Muscle layer of duodenum (tissue), 2 donors: ENCODE data around the gene SLC34A3.
A peak's percentile ranks its signal among the peaks of the same experiment; 100 is the strongest.

ENCODE experiments used
- H3K27ac ChIP-seq: one replicate; pipeline ENCODE4 v1.7.0; 2013; ENCODE audit warnings: mild to moderate bottlenecking, low read length
- H3K27me3 ChIP-seq: one replicate; pipeline ENCODE4 v1.7.0; 2013; ENCODE audit warnings: low read depth, mild to moderate bottlenecking, control low read depth, low read length
- H3K36me3 ChIP-seq, 2 donors: one replicate each; pipeline ENCODE4 v1.7.0; 2013; ENCODE audit warnings: low read length in 2 of 2, control low read depth in 1 of 2, mild to moderate bottlenecking in 1 of 2; ENCODE audit not compliant: insufficient read depth in 2 of 2, control insufficient read depth in 1 of 2
- H3K4me1 ChIP-seq, 2 donors: one replicate each; pipeline ENCODE4 v1.7.0; 2013; ENCODE audit warnings: low read length in 2 of 2, mild to moderate bottlenecking in 2 of 2, control low read depth in 1 of 2, moderate library complexity in 1 of 2; ENCODE audit not compliant: insufficient read depth in 2 of 2, control insufficient read depth in 1 of 2
- H3K4me3 ChIP-seq, 2 donors: one replicate each; pipeline ENCODE4 v1.7.0; 2013; ENCODE audit warnings: low read length in 2 of 2, low read depth in 1 of 2, mild to moderate bottlenecking in 1 of 2
- H3K9me3 ChIP-seq, 2 donors: one replicate each; pipeline ENCODE4 v1.7.0; 2013; ENCODE audit warnings: low read length in 2 of 2, control low read depth in 1 of 2, mild to moderate bottlenecking in 1 of 2; ENCODE audit not compliant: control insufficient read depth in 1 of 2
- donor health status: healthy.

Gene SLC34A3

DNA sequence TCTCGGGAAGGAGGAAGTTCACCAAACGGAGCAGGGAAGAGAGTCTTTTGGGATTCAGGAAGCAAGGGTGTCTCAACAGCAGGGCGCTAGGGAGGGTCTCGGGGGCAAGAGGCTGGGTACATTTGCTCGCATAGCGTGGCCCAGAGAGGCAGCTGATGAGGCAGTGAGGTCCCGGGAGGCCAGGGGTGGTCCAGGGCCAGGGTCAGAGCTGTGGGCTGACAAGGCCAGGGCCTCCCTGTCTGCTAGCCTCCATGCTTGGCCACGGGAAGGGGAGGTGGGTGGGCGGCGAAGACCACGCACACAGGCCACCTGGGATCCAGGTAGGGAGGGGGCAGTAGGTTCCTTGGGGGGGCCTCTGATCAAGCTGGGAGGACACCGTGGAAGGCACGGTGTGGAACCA, 19.2 kb upstream of the SLC34A3 start:
- Histone ChIP-seq H3K4me1 (peaks cover 6 to 7% of the 10 kb centered on the region in 2 donors), H3K36me3 (peaks cover 0 to 18% of the 10 kb centered on the region in 2 donors), H3K27ac (no peak overlapping the region), H3K9me3 (no peaks in the 10 kb centered on the region), H3K4me3 (no peak overlapping the region), H3K27me3 (no peaks in the 10 kb centered on the region)

DNA sequence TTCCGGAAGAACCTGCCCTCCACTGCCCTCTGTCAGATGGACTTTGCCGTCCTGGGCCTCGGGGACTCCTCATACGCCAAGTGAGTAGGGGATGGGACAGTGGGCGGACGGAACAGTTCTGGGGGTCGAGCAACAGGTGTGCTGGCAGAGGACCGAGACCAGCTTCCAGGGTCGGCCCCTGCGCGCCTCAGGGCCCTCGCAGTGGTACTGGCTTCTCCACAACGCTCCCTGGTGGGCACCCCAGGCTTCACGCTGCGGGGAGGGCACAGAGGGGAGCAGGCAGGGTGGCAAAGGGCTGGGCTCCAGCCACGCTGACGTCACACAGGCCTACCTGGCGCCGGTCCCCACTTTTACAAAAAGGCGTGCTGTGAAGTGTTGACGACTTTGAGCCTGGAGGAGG, 18.2 kb upstream of the SLC34A3 start:
- no peak overlapping the region for H3K4me3 ChIP-seq
- H3K27me3 ChIP-seq = no peaks in the 10 kb centered on the region
- H3K27ac ChIP-seq = no peak overlapping the region
- H3K9me3 ChIP-seq = no peaks in the 10 kb centered on the region
- peaks cover 0 to 18% of the 10 kb centered on the region in 2 donors for H3K36me3 ChIP-seq
- no peaks in the 10 kb centered on the region for H3K4me1 ChIP-seq

DNA sequence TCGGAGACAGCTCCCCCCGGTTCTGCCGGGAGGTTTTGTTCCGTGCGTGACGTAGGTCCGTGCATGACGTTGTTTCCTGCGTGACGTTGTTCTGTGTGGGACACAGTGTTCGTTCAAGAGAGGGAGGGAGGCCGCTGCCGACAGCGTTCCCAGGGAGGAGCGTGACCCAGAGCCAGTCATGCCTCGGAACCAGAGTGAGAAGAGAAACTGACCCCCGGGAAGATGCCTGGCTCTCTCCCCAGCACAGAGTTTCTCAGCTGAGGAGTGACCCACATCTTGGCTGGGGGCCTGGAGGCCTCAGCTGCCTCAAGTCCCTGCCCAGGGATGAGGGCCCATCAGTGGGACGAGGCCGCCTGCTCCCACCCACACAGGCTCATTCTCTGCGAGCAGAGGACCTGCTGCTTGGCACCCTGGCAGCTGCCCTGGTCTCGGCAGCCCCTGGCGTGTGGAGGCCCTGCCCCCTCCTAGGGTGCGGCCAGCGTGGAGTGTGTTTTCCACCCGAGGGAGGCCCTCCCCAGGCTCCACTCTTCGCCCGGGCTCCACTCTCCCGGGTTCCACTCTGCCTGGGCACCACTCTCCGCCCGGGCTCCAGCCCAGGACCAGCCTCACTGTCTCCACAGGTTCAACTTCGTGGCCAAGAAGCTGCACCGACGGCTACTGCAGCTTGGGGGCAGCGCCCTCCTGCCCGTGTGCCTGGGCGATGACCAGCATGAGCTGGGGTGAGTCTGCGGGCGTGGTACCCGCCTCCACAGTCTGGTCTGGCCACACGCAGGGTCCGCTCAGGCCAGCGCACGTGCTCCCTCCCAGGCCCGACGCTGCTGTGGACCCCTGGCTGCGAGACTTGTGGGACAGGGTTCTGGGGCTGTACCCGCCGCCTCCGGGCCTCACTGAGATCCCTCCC, 17.3 kb upstream of the SLC34A3 start:
- Histone ChIP-seq H3K36me3 (peaks cover 0 to 18% of the 10 kb centered on the region in 2 donors), H3K9me3 (no peaks in the 10 kb centered on the region), H3K4me3 (no peak overlapping the region), H3K4me1 (no peaks in the 10 kb centered on the region), H3K27ac (no peak overlapping the region), H3K27me3 (no peaks in the 10 kb centered on the region)

DNA sequence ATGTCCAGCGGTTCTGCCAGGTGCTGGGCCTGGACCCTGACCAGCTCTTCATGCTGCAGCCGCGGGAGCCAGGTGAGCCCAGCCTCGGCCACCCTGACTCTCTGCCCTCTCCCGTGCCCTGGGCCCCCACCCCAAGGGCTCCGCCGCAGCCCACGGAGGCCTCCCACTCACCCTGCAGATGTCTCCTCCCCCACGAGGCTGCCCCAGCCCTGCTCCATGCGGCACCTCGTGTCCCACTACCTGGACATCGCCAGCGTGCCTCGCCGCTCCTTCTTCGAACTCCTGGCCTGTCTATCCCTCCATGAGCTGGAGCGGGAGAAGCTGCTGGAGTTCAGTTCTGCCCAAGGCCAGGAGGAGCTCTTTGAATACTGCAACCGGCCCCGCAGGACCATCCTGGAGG, 16.1 kb upstream of the SLC34A3 start:
- Histone ChIP-seq H3K27me3 (no peaks in the 10 kb centered on the region), H3K27ac (no peak overlapping the region), H3K4me3 (no peak overlapping the region), H3K36me3 (peaks cover 0 to 8% of the 10 kb centered on the region in 2 donors), H3K9me3 (no peaks in the 10 kb centered on the region), H3K4me1 (no peaks in the 10 kb centered on the region)

DNA sequence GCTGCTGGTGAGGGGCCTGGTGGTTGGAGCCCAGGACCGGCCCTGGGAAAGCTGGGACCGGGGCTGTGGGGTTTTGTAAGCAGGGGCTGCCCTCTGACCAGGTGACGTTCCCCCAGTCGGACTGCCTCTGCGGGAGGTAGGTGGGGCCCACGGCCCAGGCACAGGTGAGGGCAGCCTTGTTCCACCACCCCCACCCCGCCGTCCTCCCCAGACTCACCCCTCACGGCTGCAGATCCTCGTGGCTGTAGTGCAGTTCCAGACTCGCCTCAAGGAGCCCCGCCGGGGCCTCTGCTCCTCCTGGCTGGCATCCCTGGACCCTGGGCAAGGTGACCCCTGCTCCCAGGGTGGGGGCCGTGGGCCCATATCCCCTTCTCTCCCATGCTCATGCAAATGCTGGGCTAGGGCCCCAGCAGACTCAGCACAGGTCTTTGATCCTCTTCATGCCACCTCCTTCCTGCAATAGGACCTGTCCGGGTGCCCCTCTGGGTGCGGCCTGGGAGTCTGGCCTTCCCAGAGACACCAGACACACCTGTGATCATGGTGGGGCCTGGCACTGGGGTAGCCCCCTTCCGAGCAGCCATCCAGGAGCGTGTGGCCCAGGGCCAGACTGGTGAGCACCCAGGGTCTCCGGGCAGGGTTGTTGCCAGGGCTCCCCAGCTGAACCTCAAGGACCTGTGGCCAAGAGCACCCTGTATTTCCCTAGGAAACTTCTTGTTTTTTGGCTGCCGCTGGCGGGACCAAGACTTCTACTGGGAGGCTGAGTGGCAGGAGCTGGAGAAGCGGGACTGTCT, 15.3 kb upstream of the SLC34A3 start:
- Histone ChIP-seq H3K4me1 (no peaks in the 10 kb centered on the region), H3K9me3 (no peaks in the 10 kb centered on the region), H3K36me3 (peaks cover 0 to 8% of the 10 kb centered on the region in 2 donors), H3K27ac (no peak overlapping the region), H3K4me3 (no peak overlapping the region), H3K27me3 (no peaks in the 10 kb centered on the region)

DNA sequence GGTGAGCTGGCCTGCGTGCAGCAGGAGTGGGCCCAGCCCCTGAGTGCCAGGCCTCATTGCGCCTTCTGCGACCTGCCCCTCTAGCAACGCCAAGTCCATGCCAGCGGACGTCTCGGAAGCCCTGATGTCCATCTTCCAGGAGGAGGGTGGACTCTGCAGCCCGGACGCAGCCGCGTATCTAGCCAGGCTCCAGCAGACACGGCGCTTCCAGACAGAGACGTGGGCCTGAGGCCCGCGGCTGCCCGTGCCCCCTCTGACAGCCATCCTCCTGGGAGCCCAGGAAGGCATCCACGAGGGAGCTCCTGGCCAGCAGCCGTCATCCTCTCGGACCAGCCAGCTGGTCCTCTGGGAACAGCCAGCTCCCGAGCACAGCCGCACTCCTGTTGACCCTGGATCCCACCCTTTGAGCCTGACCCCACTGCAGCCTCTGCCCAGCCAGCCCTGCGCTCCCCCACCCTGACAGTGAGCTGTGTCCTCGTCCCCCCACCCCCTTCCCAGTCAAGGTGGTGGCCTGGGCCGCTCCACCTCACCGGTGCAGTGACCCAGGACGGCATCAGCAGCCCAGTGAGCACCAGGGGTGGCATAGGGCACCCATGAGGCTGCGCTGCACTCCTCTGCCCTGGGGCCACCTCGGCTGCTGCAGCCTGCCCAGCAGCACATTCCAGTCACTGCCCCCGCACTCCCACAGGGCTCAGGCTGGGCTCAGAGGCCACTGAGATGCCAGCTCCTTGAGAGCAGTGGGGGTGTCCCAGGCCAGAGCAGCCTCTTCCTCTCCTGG, 14.3 kb upstream of the SLC34A3 start:
- Histone ChIP-seq H3K9me3 (no peaks in the 10 kb centered on the region), H3K27ac (no peak overlapping the region), H3K4me1 (peaks cover 0 to under 1% of the 10 kb centered on the region in 2 donors), H3K36me3 (peaks cover 0 to 8% of the 10 kb centered on the region in 2 donors), H3K4me3 (no peak overlapping the region), H3K27me3 (no peaks in the 10 kb centered on the region)

DNA sequence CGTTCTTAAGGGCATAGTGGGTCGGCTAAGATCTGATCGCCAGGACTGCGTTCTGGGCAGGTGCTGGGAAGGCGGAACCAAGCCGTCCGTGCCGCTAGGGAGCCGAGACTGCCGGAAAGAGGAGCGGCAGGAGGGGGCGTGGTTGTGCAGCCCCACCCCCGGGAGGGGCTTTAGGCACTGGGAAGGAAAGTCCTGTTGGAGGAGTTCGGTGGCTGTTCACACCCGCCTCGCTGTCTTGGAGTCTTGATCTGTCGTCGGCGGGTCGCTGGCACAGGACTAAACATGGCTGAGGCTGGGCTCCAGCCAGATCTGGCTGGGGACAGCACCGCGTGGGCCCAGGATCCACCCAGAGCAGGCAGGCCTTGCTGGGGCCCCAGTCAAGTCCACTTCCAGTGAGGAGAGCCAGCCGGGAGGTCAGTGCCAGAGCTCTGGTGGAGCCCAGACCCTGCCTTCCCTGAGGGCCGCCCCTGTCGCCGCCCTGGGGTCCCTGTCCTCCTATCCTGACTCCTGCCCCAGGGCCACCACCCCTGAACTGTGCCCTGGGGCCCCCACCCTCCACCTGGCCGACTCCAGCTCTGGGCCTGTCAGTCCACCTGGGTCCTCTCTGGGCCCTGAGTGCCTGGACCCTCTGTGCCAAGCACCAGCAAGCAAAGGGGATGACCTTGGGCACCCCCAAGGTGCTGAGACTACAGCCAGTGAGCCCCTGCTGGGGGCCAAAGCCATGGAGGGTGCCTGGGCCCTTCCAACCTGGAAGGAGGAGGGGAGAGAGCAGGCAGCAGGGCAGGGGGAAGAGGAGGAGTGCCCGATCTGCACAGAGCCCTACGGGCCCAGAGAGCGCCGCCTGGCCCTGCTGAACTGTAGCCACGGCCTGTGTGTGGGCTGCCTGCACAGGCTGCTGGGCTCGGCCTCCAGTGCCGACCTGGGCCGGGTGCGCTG, 13.2 kb upstream of the SLC34A3 start:
- Histone ChIP-seq H3K36me3 (peaks cover 0 to 8% of the 10 kb centered on the region in 2 donors), H3K4me3 (peak overlapping the region; percentile 11), H3K4me1 (peaks cover 0 to 7% of the 10 kb centered on the region in 2 donors), H3K27ac (no peak overlapping the region), H3K27me3 (no peaks in the 10 kb centered on the region), H3K9me3 (no peaks in the 10 kb centered on the region)

DNA sequence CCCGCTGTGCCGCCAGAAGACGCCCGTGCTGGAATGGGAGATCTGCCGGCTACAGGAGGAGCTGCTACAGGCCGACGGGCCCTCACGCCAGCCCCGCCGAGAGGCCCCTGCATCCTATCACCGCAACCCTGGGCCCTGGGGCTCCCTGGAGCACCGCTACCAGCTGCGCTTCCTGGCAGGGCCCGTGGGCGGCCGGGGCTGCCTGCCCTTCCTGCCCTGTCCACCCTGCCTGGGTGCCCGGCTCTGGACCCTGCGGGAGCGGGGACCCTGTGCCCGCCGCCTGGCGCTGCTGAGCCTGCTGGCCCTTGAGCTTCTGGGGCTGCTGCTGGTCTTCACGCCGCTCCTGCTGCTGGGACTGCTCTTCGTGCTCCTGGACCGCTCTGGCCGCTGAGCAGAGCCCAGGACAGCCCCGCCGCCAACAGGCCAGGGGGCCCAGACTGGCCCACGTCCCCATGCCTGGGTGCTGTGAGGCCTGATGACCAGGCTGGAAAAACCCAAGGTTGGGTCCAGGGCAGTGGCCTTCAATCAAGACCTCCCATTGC, 12.4 kb upstream of the SLC34A3 start:
- Histone ChIP-seq H3K36me3 (peaks cover 0 to 8% of the 10 kb centered on the region in 2 donors), H3K4me1 (peaks cover 0 to 12% of the 10 kb centered on the region in 2 donors), H3K9me3 (no peaks in the 10 kb centered on the region), H3K27me3 (no peaks in the 10 kb centered on the region), H3K4me3 (no peak overlapping the region), H3K27ac (no peak overlapping the region)

DNA sequence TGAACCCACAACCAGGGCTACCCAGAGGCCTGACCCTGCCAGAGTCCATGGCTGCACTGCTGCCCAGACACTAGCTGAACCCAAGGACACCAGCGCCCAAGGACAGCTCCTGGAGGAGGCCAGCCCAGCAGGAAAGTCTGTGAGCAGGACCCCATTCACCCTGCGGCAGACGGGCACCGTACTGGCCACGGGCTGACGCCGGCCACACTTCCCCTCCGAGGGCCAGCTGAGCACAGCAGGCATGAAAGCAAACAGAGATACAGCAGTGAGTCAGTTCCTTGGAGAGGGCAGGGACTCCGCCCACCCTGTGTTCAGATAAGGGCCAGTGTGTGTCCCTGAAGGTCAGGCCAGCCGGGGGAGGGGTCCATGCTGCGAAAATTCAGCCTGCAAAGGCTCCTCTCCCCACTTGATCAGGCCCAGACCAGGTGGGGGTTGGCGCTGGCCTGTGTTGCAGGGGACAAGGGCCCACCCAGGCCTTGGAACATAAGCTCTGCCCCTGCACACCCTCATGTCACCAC, 11.9 kb upstream of the SLC34A3 start:
- Histone ChIP-seq H3K27ac (no peak overlapping the region), H3K4me3 (no peak overlapping the region), H3K27me3 (no peaks in the 10 kb centered on the region), H3K4me1 (peaks cover 0 to 14% of the 10 kb centered on the region in 2 donors), H3K36me3 (peaks cover 0 to 8% of the 10 kb centered on the region in 2 donors), H3K9me3 (no peaks in the 10 kb centered on the region)

DNA sequence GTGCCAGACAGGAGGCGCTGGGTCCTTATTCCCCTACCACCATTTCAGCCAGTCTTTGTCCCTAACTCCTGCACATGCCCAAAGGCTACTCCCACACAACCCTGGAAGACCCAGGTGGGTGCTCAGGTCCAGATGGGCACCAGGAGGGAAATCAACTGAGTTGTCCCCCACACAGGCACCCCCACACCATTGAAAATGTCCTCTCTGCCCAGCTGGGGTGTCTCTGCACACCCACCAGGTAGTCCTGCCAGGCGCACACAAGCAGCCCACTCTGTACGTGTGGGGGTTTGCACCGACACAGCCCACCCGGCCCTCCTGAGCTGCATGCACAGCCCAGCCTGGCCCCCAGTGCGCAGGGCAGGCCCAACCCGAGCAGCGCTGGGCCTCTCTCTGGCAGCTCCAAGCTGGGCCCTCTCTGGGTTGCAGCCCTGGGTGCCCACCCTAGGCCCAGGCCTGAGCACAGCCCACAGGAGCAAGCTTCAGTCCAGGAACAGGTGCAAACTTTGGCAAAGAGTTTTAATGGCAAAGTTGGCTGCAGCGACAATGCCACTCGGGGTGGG, 10.9 kb upstream of the SLC34A3 start:
- H3K27ac ChIP-seq = no peak overlapping the region
- H3K4me1 ChIP-seq = peaks cover 0 to 19% of the 10 kb centered on the region in 2 donors
- H3K36me3 ChIP-seq = peaks cover 0 to 5% of the 10 kb centered on the region in 2 donors
- no peak overlapping the region for H3K4me3 ChIP-seq
- H3K27me3 ChIP-seq = no peaks in the 10 kb centered on the region
- no peaks in the 10 kb centered on the region for H3K9me3 ChIP-seq
